ENCODE data around the gene CADM1.
"Not testable (repeated sequence)": the region's sequence is repeated elsewhere in the genome, so short reads cannot be mapped to it uniquely, and the experiment has no call there.

Gene CADM1

GRCh38 chr11:115476463-115477286 is 27.5 kb downstream of the CADM1 start:
- TF ChIP-seq EZH2 (IDR thresholded peaks at IDR 0.05), result no peak
- TF ChIP-seq POLR2AphosphoS5 (IDR thresholded peaks at IDR 0.05; ENCODE audit: borderline replicate concordance, low read depth, low read length), result no peak
- TF ChIP-seq FOXP2 (optimal IDR thresholded peaks at IDR 0.05; ENCODE audit: control extremely low read depth, extremely low read length, insufficient read depth), result no peak
- no peak for DNase-seq (ENCODE audit: low read depth, low spot score)
- Histone ChIP-seq H3K9me3 (ENCODE audit: low read depth, low read length) (no peaks in the 10 kb centered on the region), H3K27ac (no peak overlapping the region), H3K36me3 (ENCODE audit: insufficient read depth, low read length) (no peaks in the 10 kb centered on the region), H3K4me3 (no peak overlapping the region), H3K9ac (ENCODE audit: insufficient read length) (no peak overlapping the region)

- Histone ChIP-seq H3K4me3 (no peak overlapping the region), H3K9ac (ENCODE audit: insufficient read length) (no peak overlapping the region), H3K9me3 (ENCODE audit: low read depth, low read length) (no peaks in the 10 kb centered on the region), H3K36me3 (ENCODE audit: insufficient read depth, low read length) (no peaks in the 10 kb centered on the region), H3K27ac (no peak overlapping the region)
- TF ChIP-seq FOXP2 (optimal IDR thresholded peaks at IDR 0.05; ENCODE audit: control extremely low read depth, extremely low read length, insufficient read depth) (no peak), POLR2AphosphoS5 (IDR thresholded peaks at IDR 0.05; ENCODE audit: borderline replicate concordance, low read depth, low read length) (no peak), EZH2 (IDR thresholded peaks at IDR 0.05) (no peak)
- no peak for DNase-seq (ENCODE audit: low read depth, low spot score)
Measured at GRCh38 chr11:115475564-115475963, 28.7 kb downstream of the CADM1 start.

GRCh38 chr11:115474306-115474705 is 29.9 kb downstream of the CADM1 start:
- H3K36me3 ChIP-seq (ENCODE audit: insufficient read depth, low read length); DNase-seq (ENCODE audit: low read depth, low spot score); H3K4me3 ChIP-seq; H3K27ac ChIP-seq; H3K9me3 ChIP-seq (ENCODE audit: low read depth, low read length); H3K9ac ChIP-seq (ENCODE audit: insufficient read length): not testable (repeated sequence)

DNA sequence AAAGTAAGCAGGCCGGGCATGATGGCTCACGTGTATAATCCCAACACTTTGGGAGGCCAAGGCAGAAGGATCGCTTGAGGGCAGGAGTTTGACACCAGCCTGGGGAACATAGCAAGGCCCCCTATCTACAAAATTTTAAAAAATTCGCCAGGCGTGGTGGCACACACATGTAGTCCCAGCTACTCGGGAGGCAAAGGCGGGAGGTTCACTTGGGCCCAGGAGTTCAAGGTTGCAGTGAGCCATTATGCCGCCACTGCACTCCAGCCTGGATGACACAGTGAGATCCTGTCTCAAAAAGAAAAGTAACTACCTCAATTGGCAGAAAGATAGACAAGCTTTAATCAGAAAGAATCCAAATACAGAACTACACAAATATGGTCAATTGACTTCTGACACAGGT is 31.0 kb downstream of the CADM1 start:
- no peak overlapping the region for H3K9ac ChIP-seq (ENCODE audit: insufficient read length)
- no peaks in the 10 kb centered on the region for H3K36me3 ChIP-seq (ENCODE audit: insufficient read depth, low read length)
- no peak overlapping the region for H3K27ac ChIP-seq
- DNase-seq (ENCODE audit: low read depth, low spot score), result no peak
- H3K4me3 ChIP-seq, result no peak overlapping the region
- no peaks in the 10 kb centered on the region for H3K9me3 ChIP-seq (ENCODE audit: low read depth, low read length)
- TF ChIP-seq EZH2 (IDR thresholded peaks at IDR 0.05) (no peak), FOXP2 (optimal IDR thresholded peaks at IDR 0.05; ENCODE audit: control extremely low read depth, extremely low read length, insufficient read depth) (no peak), POLR2AphosphoS5 (IDR thresholded peaks at IDR 0.05; ENCODE audit: borderline replicate concordance, low read depth, low read length) (no peak)

GRCh38 chr11:115471367-115471766 is 32.8 kb downstream of the CADM1 start:
- Histone ChIP-seq H3K9me3 (ENCODE audit: low read depth, low read length) (no peaks in the 10 kb centered on the region), H3K9ac (ENCODE audit: insufficient read length) (no peak overlapping the region), H3K36me3 (ENCODE audit: insufficient read depth, low read length) (no peaks in the 10 kb centered on the region), H3K27ac (no peak overlapping the region), H3K4me3 (no peak overlapping the region)
- DNase-seq (ENCODE audit: low read depth, low spot score), result no peak
- TF ChIP-seq EZH2 (IDR thresholded peaks at IDR 0.05) (no peak), FOXP2 (optimal IDR thresholded peaks at IDR 0.05; ENCODE audit: control extremely low read depth, extremely low read length, insufficient read depth) (no peak), POLR2AphosphoS5 (IDR thresholded peaks at IDR 0.05; ENCODE audit: borderline replicate concordance, low read depth, low read length) (no peak)

GRCh38 chr11:115470928-115471327 is 33.3 kb downstream of the CADM1 start:
- Histone ChIP-seq H3K36me3 (ENCODE audit: insufficient read depth, low read length) (no peaks in the 10 kb centered on the region), H3K9ac (ENCODE audit: insufficient read length) (no peak overlapping the region), H3K9me3 (ENCODE audit: low read depth, low read length) (no peaks in the 10 kb centered on the region), H3K4me3 (no peak overlapping the region), H3K27ac (no peak overlapping the region)
- DNase-seq (ENCODE audit: low read depth, low spot score), result no peak
- TF ChIP-seq FOXP2 (optimal IDR thresholded peaks at IDR 0.05; ENCODE audit: control extremely low read depth, extremely low read length, insufficient read depth) (no peak), POLR2AphosphoS5 (IDR thresholded peaks at IDR 0.05; ENCODE audit: borderline replicate concordance, low read depth, low read length) (no peak), EZH2 (IDR thresholded peaks at IDR 0.05) (no peak)

GRCh38 chr11:115469361-115469760 is 34.9 kb downstream of the CADM1 start:
- no peak for DNase-seq (ENCODE audit: low read depth, low spot score)
- TF ChIP-seq FOXP2 (optimal IDR thresholded peaks at IDR 0.05; ENCODE audit: control extremely low read depth, extremely low read length, insufficient read depth) (no peak), EZH2 (IDR thresholded peaks at IDR 0.05) (no peak), POLR2AphosphoS5 (IDR thresholded peaks at IDR 0.05; ENCODE audit: borderline replicate concordance, low read depth, low read length) (no peak)
- Histone ChIP-seq H3K36me3 (ENCODE audit: insufficient read depth, low read length) (no peaks in the 10 kb centered on the region), H3K27ac (no peak overlapping the region), H3K9ac (ENCODE audit: insufficient read length) (no peak overlapping the region), H3K9me3 (ENCODE audit: low read depth, low read length) (no peaks in the 10 kb centered on the region), H3K4me3 (no peak overlapping the region)

DNA sequence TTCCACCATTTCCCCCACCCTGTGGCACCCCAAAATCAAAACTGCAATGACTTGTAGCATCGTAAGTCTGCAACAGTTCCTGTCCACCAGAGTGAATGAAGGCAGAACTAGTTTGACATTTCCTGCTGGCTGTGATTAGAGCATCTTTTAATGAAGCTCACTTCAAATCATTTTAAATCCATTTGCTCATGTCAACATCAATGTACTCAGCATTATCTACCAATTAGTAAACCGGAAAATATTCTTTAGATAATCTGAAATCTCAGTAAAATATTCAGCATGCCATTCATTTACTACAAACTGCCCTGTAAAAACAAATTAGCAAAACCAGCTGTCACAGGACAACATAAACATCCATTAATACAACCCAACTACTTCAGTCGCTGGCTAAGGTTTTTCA is 38.1 kb downstream of the CADM1 start:
- TF ChIP-seq EZH2 (IDR thresholded peaks at IDR 0.05), result no peak
- DNase-seq (ENCODE audit: low read depth, low spot score), result no peak
- Histone ChIP-seq H3K27ac (no peak overlapping the region), H3K9ac (ENCODE audit: insufficient read length) (no peak overlapping the region), H3K9me3 (ENCODE audit: low read depth, low read length) (no peaks in the 10 kb centered on the region), H3K36me3 (ENCODE audit: insufficient read depth, low read length) (no peaks in the 10 kb centered on the region), H3K4me3 (no peak overlapping the region)

GRCh38 chr11:115464269-115464668 is 39.9 kb downstream of the CADM1 start:
- no peak for TF ChIP-seq POLR2AphosphoS5 (IDR thresholded peaks at IDR 0.05; ENCODE audit: borderline replicate concordance, low read depth, low read length)
- no peak for TF ChIP-seq EZH2 (IDR thresholded peaks at IDR 0.05)
- no peak for TF ChIP-seq FOXP2 (optimal IDR thresholded peaks at IDR 0.05; ENCODE audit: control extremely low read depth, extremely low read length, insufficient read depth)
- H3K9ac ChIP-seq (ENCODE audit: insufficient read length), result no peak overlapping the region
- no peaks in the 10 kb centered on the region for H3K9me3 ChIP-seq (ENCODE audit: low read depth, low read length)
- DNase-seq (ENCODE audit: low read depth, low spot score), result no peak
- no peak overlapping the region for H3K4me3 ChIP-seq
- H3K36me3 ChIP-seq (ENCODE audit: insufficient read depth, low read length), result no peaks in the 10 kb centered on the region
- no peak overlapping the region for H3K27ac ChIP-seq

Data from SK-N-MC (cell line).